ENCODE measurements around the gene CDH23.

Gene CDH23

DNA sequence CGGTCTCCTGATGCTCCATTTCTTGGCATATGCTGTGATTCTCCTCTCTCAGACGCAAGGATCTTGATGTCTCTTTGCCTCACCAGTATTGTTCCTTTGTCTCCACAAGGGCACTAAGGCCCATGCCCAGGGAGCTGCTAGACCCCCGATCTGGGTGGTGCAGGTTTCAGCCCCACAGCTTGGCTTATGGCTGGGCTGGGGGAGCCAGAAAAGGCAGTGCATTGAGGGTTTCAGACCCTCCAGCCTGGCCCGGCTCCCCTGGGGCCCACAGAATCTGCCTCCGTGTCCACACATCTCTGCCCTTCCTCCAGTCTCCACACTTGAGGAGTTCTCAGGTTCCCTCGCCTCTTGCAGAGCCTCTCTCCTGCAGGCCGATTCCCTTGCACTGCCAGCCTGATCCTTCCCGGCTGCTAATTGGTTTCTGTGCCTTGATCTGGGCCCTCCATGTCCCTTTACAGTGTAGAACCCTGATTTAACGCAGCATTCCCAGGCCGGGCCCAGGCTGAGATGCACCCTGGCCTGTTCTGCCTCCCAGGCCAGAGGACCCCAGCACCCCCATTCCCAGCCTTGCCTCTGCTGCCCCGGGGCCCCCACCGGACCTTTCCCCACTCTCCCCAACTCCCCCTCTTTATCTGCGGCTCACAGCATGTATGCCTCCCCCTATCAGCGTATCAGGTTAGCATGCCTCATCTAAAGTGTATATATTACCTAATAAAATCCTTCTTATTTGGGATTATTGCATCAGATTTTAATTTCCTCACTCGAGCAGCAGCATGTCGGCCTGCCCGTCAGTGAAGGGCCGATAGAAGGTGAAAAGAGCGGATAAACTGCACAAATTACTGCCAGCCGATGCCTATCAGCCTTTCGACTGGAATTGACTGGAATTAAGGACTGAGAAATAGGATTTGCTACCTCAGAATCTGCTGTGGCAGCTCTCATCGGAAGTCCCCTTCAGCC lies 177.1 kb downstream of the CDH23 start:
- no peak for DNase-seq

DNA sequence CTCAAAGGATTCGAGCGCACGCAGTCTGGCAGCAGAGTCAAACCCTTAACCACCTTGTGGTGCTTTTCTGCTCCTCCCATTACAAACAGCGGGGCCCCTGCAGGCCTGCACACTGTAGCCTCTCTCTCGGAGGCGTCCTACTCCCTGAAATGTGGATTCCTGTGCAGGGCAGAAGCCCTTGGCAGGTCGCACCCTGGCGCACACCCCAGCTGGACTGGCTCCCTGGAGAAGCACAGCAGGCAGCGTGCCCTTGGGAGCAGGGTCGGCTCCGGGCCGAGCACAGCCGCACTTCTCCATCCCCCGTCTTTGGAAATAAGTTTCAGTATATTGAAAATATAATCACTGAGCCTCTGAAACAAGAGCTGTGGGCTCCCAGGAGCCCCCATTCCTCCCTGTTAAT lies 178.7 kb downstream of the CDH23 start:
- DNase-seq, result no peak

DNA sequence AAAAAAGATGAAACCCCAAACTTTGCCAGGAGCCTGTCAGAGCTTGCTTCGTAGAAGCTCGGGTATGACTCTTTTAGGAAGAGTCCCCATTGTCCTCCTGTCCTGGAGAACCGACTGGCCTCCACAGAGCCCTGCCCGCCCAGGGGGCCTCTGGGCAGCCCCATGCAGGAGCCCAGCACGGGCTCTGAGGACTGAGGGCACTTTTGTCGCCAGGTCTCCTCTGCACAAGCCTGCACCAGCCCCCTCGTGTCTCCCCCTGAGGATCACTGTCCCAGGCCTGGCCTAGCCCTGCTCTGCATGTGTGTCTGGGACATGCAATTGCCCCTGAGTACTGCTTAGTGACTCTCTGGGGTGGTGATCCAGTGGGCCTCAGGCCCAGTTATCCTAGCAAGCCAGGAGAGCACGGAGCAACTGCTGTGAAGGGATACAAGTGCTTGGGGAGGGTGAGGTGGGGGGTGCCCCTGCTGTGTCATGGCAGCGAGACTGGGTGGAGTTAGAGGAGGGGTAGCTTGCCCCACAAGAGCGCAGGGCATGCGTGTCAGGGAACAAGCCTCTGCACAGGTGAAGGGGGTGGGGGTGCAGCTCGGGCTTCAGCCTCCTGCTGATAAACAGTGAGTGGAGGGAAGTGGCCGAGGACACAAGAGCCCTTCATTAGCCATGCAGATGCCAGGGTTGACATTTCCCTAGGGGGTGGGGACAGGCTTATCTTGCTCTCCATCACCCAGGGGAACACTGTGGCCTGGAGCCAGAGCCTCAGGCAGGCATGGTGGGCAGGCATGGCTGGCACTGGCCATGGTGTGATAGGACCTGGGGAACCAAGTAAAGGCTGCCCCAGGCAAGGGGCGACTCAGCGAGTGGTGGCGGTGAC lies 179.4 kb downstream of the CDH23 start:
- DNase-seq, result no peak

DNA sequence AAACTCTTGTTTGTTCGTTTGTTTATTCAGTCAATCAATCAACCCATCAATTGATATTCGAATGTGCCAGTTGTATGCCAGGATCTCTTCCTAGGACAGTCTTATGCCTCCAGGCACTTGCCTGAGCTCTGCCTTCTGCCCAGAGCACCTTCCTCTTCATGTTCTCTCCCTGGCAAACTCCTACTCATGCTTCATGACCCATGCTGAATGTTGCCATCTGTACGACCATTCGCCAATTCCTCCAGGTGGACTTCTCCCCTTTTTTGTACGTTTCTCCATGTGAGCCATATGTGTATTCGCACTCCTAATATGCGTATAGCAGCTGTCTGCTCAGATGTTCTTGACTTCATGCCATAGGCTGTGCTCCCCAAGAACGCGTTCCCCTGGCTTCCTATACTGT lies 180.1 kb downstream of the CDH23 start:
- no peak for DNase-seq

DNA sequence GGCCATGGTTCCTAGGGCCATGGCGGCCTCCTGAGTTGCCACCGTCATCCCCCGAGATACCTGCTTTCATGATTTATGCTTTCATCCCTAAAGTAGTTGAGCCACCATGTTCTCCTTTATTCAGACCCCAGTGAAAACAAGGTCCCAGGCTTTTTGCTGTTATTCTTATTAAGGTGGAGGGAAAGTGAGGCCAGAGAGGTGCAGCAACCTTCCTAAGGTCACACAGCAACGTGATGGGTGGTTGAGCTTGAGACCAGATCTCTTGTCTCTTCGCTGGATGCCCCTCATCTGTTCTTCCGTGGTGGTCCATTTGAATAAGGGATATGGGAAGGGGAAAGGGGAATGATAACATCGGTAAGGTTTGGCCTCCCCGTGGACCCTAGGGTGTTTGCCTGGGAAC lies 180.6 kb downstream of the CDH23 start:
- no peak for DNase-seq

DNA sequence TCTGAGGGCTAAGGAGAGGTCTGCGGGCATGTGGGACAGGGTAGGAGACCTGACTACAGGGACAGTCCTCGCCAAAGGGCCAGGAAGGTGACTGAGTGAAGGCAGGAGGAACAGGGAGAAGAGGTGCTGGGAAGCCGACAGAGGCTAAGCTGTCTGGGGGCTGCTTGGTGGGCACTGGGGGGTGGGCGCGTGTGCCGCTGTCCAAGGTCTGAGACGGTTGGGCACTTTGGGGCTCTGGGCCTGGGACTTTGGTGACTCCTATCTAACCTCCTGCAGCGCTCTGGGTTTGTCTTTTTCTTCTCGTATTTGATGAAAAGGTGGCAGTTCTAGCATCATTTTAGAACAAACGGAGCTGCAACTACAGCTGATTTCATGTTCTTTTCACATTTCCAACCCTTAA lies 181.3 kb downstream of the CDH23 start:
- no peak for DNase-seq

DNA sequence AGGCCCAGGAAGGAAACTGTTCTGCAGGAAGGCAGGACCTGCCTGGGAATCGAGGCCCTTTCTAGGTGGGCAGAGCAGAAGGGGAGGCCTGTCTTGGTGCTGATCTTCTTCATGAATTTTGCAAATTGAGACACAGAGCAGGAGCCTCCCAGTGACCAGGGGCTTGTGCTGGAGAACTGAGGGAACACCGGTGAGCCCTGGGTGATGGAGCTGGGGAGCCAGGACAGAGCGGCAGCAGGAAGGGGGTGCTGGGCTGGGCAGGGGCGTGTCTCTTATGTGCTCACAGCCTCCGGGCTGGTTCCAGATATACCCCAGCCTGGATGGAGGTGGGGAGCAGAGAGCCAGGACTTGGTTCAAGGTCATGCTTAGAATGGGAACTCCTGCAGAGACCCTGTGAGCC lies 182.9 kb downstream of the CDH23 start:
- DNase-seq, result no peak

DNA sequence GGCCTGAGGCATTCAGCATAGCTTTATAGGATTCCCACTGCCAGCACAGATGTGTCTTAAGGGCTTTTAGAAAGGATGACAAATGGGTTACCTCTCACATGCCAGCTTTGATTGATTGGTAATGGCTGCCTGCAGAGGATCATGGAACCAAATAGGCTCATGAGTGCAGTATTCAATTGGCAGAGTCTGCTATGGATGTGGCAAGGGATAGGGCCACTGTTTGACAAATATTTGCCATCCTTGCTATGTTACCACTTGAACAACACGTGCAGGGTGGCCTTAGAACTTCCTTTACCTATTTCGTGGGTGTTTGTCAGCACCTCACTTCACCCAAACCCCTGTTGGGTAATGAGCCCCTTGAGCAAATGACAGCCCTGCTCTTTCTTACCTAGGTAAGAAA lies 183.7 kb downstream of the CDH23 start:
- DNase-seq, result no peak

DNA sequence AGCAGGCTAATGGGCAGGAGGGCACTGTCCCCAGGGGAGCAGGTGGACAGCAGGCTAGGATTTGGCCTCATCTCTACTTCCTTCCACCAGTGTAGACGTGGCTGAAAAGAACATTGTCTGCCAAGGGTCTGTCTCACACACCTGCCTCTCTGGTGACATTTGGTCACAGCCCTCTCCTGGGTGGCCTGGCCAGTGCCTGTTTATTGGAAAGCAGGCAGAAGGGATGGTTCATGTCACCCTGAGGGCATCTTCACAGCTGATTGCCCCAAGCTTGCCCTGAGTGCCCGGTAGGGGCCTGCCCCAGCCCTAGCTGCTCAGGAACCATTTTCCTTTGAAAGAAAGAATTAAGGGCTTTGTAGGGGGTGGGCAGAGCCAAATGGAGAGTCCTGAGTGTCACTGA lies 184.2 kb downstream of the CDH23 start:
- DNase-seq, result no peak

DNA sequence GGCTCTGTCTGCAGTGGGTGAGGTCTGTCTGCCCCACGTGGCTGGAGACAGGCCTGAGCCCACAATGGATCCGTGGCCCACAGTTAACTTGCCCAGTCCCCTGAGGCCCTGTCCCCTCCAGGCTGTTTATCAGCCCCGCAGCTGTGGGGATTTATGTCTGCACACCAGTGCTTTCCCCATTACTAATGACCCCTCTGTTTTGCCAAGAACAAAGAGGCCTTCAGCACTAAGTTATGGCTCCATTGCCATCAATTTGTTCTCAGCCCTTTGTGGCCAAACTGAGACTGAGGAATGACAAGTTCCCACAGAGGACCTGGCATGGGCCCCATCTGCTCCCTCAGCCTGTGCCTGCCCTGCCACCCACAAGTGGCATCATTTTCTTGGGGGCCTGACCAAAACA lies 184.7 kb downstream of the CDH23 start:
- DNase-seq, result no peak

DNA sequence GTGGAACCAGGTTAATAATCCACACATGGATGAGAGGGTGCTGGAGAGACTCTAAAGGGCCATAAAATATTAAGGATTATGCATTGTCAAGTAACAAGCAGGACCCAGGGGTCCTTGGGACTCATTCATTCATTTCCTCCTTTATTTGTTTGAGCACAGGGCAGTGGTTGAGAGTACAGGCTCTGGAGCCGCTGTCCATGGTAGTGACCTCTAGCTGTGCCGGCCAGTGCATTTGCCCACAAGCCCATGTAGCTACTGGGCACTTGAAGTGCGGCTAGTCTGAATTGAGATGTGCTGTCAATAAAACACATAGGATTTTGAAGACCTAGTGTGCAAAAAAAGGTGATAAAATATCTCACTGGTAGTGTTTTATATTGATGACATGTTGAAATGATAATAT lies 185.3 kb downstream of the CDH23 start:
- DNase-seq, result no peak

DNA sequence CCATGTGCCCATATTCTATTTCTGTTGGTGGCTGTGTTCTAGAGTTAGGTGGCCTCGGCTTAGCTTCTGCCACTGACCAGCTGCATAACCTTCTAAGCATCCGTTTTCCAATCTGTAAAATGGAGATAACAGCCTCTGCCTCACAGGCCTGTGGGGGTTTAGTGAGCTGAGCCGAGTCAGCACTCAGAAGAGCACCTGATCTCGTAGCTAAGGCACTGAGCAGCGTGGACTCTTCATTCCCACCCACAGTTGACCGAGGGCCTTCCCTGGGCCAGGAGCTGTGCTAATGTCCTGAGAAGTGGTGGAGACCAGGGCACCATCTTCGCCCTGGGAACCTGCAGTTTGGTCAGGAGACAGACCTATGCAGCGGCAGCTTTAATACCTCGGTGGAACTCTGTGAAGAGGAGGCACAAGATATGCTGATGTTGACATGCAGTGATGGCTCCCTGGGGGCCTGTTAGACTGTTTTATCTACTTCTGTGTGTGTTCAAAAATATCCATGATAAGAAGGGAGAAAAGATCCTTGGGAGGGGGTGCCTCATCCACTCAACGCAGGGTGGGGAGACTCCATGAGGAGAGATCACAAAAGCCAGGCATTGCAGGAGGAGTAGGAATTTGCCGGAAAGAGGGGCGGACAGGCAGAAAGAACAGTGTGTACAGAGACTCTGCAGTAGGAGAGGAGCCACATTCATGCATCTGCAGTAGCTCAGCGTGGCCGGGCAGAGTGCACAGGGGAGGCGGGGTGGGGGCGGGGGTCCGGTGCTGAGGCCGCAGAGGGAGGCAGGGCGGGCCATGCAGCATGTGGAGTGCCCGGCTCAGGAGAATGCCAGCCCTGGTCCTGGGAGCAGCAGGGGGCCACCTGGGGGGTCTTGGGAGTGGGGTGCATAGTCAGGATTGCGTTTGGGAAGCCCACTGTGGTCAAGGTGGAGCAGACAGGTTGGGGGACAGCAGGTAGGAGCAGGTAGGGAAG lies 186.1 kb downstream of the CDH23 start:
- no peak for DNase-seq

DNA sequence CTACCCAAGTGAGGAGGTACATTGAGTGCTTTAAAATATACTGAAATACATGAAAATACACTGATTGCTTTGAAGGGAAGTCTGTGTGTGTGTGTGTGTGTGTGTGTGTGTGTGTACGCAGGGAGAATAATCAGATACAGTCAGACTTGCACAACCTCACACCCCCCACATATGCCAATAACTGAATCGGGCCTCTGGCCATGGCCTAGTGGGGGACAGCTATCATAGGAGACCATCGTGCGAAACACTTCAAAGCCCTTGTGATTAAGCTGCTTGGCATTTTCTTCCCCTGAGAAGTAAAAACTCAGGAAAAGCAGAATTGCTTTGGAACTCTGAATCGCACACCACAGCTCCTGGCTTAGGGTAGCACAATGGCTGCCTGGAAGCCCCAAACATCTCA lies 187.7 kb downstream of the CDH23 start:
- no peak for DNase-seq

DNA sequence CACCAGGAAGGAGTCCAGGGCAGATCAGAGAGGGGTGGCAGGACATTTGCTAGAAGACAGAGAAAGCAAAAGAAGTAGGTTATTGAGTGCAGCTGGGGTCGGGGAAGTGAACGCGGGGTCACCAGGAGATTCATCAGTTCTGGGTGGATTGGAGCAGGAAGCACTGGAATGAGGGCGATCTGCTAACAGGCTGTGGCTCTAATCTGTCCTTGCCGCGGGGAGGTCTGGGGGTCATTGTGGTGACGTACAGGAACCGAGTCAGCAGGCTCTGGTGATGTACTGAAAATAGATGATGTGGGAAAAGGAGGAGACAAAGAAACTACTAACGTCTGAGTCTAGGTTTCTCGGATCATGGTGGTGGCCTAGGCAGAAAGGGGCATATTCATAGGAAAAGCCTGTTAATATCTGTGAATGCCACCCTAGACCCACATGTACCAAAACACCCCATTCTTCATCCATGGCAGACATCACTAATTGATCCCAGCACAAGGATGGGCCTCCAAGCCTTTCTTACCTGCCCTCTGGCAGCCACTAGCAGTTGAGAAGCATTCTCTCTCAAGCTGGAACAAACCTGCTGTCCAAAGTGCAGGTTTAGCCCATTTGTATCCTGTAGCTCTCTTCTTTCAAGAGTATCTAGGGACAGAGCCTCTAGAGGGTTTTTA lies 188.3 kb downstream of the CDH23 start:
- DNase-seq, result no peak

DNA sequence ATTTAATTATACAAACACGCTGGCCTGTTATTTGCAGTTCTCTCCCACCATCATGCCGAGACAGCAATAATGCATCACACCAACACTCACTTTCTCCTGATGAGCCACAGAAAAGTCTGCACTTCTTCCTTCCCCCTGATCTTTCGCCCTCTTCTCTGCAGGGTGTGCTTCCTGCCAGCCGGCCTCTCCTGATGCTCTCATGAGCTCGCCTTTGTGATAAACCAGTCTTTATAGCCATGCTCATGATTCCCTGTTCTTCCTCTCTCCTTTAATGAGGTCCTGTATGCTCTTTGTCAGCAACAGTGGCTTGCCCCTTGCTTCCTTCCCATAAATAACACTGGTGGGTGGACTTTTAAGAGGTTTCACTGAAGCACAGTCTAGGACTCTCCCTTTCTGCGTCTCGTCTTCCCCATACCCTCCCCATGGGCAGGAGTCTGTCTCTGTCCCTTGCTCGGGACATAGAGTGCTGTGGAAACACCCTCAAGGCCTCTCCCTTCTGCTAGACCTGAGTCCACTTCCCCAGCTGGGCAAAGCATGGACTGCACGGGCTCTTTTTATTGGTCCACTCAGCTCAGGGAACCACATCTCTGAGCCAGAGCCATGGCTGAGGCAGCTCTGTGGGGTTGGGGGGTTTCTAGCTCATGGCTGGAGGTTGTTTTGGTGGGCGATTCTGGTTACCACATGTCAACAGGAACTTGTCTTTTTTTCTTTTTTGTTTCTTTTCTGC lies 189.0 kb downstream of the CDH23 start:
- DNase-seq, result no peak

DNA sequence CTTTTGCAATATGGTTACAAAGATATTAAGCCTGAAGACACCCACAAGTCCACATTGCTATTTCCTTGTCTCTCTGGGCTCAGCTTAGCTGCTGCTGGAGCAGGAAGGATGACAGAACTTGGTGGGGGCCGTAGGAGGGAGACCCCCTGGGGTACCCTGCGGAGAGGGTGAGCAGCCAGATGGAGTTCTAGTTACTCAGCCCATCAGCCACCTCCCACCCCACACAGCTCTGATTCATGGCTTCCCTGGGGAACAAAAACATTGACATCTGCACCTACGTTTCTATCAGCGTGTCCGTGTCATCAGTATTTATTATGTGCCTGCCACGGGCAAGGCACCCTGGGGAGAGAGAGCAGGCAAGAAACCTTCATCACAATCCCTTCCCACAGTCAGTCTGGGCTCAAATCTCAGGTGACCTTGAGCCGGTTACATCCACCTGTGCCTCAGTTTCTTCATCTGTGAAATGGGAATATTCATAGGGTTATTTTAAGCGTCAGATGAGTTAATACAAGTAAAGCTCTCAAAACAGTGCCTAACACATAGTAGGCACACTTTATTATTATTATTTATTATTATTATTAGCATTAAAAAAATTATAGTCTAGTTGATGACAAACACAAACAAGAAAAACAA lies 191.3 kb downstream of the CDH23 start:
- DNase-seq, result no peak

DNA sequence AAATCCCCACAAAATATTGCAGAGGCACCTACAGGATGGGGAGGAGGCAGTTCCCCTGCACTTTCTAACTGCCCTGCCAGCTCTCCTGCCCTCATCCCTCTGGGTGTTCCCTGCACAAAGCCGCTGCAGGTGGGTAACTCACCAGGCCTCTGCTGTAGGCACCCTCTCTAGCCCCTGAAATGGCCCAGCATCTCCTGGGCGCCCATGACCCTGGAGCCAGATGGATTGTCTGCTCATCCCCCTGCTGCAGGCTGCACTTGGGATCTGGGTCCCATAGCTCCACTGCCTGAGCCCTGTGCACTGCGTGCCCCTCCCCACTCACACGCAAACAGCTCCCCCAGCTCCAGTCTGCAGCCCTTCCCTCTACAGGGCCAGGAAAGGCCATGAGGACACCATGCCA lies 192.0 kb downstream of the CDH23 start:
- DNase-seq, result no peak

DNA sequence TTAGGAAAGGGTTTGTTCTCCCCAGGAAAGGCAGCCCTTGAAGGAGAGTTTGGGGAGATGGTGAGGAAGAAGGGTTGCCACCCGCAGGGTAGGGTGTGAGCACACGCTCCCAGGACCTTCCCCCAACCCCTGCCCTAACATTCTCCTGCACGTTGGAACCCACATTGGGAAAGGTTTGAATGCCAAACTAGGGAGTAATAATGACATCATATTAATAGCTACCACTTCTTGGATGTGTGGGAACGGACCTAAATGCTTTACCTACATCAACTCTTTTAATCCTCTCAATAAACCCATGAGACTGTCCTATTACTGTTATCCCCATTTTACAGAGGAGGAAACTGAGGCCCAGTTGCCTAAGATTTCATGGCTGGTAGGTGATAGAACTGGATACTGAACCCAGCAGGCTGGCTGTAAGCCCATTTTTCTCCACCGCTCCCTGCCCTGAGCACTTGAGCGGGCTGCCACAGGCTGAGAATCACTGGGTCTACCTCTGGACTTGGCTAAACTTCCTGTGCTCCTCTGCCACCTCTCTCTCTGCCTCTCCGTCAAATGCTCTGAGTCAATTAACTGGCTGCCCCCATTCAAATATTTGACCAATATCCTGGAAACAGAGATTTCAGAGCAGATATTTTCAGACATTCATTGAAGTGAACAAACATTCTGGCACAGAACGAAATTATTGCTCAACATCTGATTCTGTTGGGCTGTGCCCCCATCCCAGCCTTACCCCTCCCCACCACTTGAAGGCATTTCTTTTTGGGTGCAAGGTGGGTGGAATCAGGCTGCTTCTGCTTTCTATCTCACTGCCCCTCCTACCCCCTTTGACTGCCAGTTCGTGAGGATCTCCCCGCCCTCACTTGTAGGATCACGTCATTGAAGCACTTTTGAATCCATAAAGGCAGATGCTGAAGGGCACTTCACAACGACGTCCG lies 193.2 kb downstream of the CDH23 start:
- no peak for DNase-seq

DNA sequence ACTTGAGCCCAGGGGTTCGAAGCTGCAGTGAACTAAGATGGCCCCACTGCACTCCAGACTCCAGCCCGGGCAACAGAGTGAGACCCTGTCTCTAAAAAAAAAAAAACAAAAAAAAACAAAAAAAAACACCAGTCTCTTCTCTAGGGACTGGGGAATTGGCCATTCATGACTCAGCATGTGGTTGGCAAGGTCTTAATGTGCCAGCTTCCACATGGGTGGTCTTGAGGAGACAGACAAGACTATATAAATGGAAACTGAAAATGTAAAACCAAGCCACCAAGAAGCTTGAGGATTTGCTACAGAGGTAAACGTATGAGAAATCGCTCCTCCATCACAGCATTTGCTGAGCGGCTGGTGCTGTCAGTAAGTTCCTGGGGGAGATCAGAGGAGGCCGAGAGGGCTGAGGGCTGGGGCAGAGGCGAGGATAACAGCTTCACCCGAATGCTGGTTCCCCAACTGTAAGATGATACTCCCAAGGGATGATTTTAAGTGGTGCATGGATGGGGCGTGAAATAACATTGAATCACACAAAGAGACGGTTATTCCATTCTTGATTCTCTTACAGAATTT lies 194.1 kb downstream of the CDH23 start:
- no peak for DNase-seq
